Activated T-cell treated with anti-CD3 and anti-CD28 coated beads, Interleukin-2, amount 50 U/mL, for 72 hours (primary cell): ENCODE results near the gene TSPYL6. TPM values are rescaled to one million over a fixed set of nuclear protein-coding genes. Genes with fewer than 3 reads are reported as not detected.

ENCODE experiments used
- ATAC-seq, 2 donors: fragments of 150-1000 bp; cut with Tn5 transposase; replicated peaks in 1 of 2; 2 replicates each; pipeline ENCODE4 v1.10.0; 2021; ENCODE audit warnings: moderate library complexity in 2 of 2, mild to moderate bottlenecking in 1 of 2
- DNase-seq, 2 donors: peaks; one replicate each; pipeline ENCODE4 v3.0.0; 2021 to 2022; ENCODE audit warnings: mixed read lengths in 1 of 2
- H3K27ac Mint-ChIP-seq: one replicate; pipeline ENCODE4 v1.8.0; 2022; ENCODE audit warnings: mild to moderate bottlenecking, moderate library complexity, mixed read lengths
- H3K27me3 Mint-ChIP-seq: one replicate; pipeline ENCODE4 v1.8.0; 2022; ENCODE audit warnings: low read depth, mixed read lengths
- H3K36me3 Mint-ChIP-seq, 2 donors: one replicate each; pipeline ENCODE4 v1.8.0; 2022; ENCODE audit warnings: mixed read lengths in 2 of 2, mild to moderate bottlenecking in 1 of 2; ENCODE audit not compliant: insufficient read depth in 2 of 2
- H3K4me1 Mint-ChIP-seq: one replicate; pipeline ENCODE4 v1.8.0; 2022; ENCODE audit warnings: low read depth, mixed read lengths
- H3K4me3 Mint-ChIP-seq, 2 donors: one replicate each; pipeline ENCODE4 v1.8.0; 2022; ENCODE audit warnings: mild to moderate bottlenecking in 2 of 2, mixed read lengths in 2 of 2, moderate library complexity in 2 of 2
- H3K9me3 Mint-ChIP-seq, 2 donors: one replicate each; pipeline ENCODE4 v1.8.0; 2022; ENCODE audit warnings: mixed read lengths in 2 of 2
- total RNA-seq, 2 donors: library from RNA; stranded (reverse); gene quantifications; one replicate each; pipeline ENCODE4 v1.2.3, GENCODE V29; 2022

TSPYL6 gene
- total RNA-seq, 2 donors from 2014 or later: not detected

DNA sequence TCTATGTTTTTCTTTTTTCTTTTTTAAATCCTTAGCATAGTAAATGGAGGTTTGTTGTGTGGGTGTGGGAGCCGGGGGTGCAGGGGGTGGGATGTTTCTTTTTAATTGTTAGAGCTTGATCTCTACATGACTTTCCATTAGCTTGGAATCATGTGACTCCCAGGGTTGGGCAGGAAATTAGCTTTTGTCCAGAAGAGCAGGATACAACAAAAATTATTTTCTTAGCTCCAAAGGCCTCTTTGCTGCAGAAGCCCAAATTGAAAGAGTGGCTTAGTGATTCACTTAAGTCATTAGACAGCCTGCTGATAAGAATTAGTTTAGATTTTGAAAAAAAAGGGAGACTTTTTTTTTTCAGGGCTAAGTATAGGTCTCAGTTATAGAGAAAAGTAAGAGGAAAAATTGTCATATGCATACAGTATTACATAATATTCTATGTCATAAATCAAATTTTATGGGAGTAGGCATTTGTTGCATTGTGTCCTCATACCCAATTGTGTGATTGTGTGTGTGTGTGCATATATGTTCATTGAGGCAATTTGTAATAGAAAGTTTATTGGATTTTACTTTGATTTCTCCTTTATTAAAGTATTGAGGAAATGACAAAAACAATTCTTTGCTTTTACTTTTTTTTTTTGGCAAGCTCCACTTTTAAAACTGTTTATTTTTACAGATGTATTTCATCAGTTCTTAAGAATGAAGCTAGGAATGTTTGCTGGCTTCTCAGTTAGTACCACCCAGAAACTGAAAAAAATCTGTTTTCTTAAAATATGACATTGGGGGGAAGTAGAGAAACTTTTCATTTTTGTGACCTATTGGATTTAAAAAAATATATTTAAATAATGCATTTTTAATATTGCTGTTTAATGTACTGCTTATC lies 47.4 kb downstream of the TSPYL6 start:
- Mint-ChIP-seq H3K9me3 (peaks cover 0 to 2% of the 10 kb centered on the region in 2 donors), H3K36me3 (no peaks in the 10 kb centered on the region), H3K27ac (no peak overlapping the region), H3K4me3 (no peak overlapping the region), H3K27me3 (no peaks in the 10 kb centered on the region), H3K4me1 (peaks cover 6% of the 10 kb centered on the region)
- no peak for ATAC-seq
- no peak for DNase-seq

GRCh38 chr2:54207666-54208195 lies 48.3 kb downstream of the TSPYL6 start:
- H3K9me3 Mint-ChIP-seq: no peaks in the 10 kb centered on the region
- DNase-seq: no peak
- H3K36me3 Mint-ChIP-seq: no peaks in the 10 kb centered on the region
- H3K27me3 Mint-ChIP-seq: no peaks in the 10 kb centered on the region
- H3K27ac Mint-ChIP-seq: no peak overlapping the region
- ATAC-seq: no peak
- H3K4me3 Mint-ChIP-seq: no peak overlapping the region
- H3K4me1 Mint-ChIP-seq: peaks cover 6% of the 10 kb centered on the region

GRCh38 chr2:54206596-54206995 lies 49.4 kb downstream of the TSPYL6 start:
- H3K9me3 Mint-ChIP-seq: no peaks in the 10 kb centered on the region
- H3K4me1 Mint-ChIP-seq: peaks cover 6% of the 10 kb centered on the region
- H3K36me3 Mint-ChIP-seq: no peaks in the 10 kb centered on the region
- H3K27ac Mint-ChIP-seq: no peak overlapping the region
- no peak overlapping the region for H3K4me3 Mint-ChIP-seq
- no peak for DNase-seq
- no peaks in the 10 kb centered on the region for H3K27me3 Mint-ChIP-seq
- no peak for ATAC-seq

- Mint-ChIP-seq H3K27ac (no peak overlapping the region), H3K9me3 (no peaks in the 10 kb centered on the region), H3K27me3 (no peaks in the 10 kb centered on the region), H3K4me1 (peaks cover 6% of the 10 kb centered on the region), H3K36me3 (no peaks in the 10 kb centered on the region), H3K4me3 (no peak overlapping the region)
- ATAC-seq: no peak
- no peak for DNase-seq
Observed at GRCh38 chr2:54204476-54204875, 51.6 kb downstream of the TSPYL6 start.

Other genes starting within 250 kb of the TSPYL6 start
- gene ACYP2, start 140.6 kb downstream of the TSPYL6 start, total RNA-seq: 10 to 100 TPM in 1 of 2 donors, 1 to 10 TPM in 1; 9.6 to 10.8 TPM
- 100 to 1,000 TPM; 120 to 136 TPM for gene SPTBN1, start 200.1 kb upstream of the TSPYL6 start, total RNA-seq